Trophoblast cell (in vitro differentiated cells and primary cell): ENCODE results near the gene SULT4A1.

Experiments used
- DNase-seq, 2 donors: peaks; one replicate each; pipeline ENCODE4 v3.0.0-alpha.2; 2016
- H2AFZ ChIP-seq: 2 replicates; pipeline ENCODE4 v1.6.1; 2013; ENCODE audit warnings: low read length, moderate library complexity, mild to moderate bottlenecking; ENCODE audit not compliant: insufficient read depth, poor library complexity
- H2AK5ac ChIP-seq: 2 replicates; pipeline ENCODE4 v1.6.1; 2013; ENCODE audit warnings: mild to moderate bottlenecking, low read length
- H2BK120ac ChIP-seq: 2 replicates; pipeline ENCODE4 v1.6.1; 2013; ENCODE audit warnings: low read length, mild to moderate bottlenecking, moderate library complexity; ENCODE audit not compliant: insufficient read depth, poor library complexity
- H2BK12ac ChIP-seq: 2 replicates; pipeline ENCODE4 v1.6.1; 2013; ENCODE audit warnings: mild to moderate bottlenecking, low read length, moderate library complexity
- H2BK5ac ChIP-seq: 2 replicates; pipeline ENCODE4 v1.6.1; 2013; ENCODE audit warnings: low read length, low read depth, moderate library complexity, mild to moderate bottlenecking; ENCODE audit not compliant: poor library complexity
- H3K14ac ChIP-seq: 2 replicates; pipeline ENCODE4 v1.6.1; 2013; ENCODE audit warnings: mild to moderate bottlenecking, low read length
- H3K18ac ChIP-seq: 2 replicates; pipeline ENCODE4 v1.6.1; 2013; ENCODE audit warnings: mild to moderate bottlenecking, low read length
- H3K23ac ChIP-seq: 2 replicates; pipeline ENCODE4 v1.6.1; 2013; ENCODE audit warnings: low read length
- H3K27ac ChIP-seq: 2 replicates; pipeline ENCODE4 v1.5.1; 2013; ENCODE audit warnings: low read depth, mild to moderate bottlenecking, inconsistent platforms, low read length, moderate library complexity
- H3K27me3 ChIP-seq: 2 replicates; pipeline ENCODE4 v1.6.1; 2013; ENCODE audit warnings: inconsistent platforms, mild to moderate bottlenecking, low read length, moderate library complexity; ENCODE audit not compliant: insufficient read depth
- H3K36me3 ChIP-seq, 2 experiments: 1 replicate in 1 of 2; 2 replicates in 1 of 2; pipeline ENCODE4 v1.6.1; 2013; ENCODE audit warnings: low read length in 2 of 2, mild to moderate bottlenecking in 2 of 2, moderate library complexity in 1 of 2; ENCODE audit not compliant: insufficient read depth in 2 of 2, control insufficient read depth in 1 of 2
- H3K4ac ChIP-seq: 2 replicates; pipeline ENCODE4 v1.6.1; 2013; ENCODE audit warnings: low read depth, mild to moderate bottlenecking, low read length, moderate library complexity
- H3K4me1 ChIP-seq, 2 experiments: 1 replicate in 1 of 2; 2 replicates in 1 of 2; pipeline ENCODE4 v1.6.1; 2013; ENCODE audit warnings: low read length in 2 of 2, mild to moderate bottlenecking in 2 of 2, moderate library complexity in 1 of 2; ENCODE audit not compliant: insufficient read depth in 2 of 2, control insufficient read depth in 1 of 2
- H3K4me2 ChIP-seq: 2 replicates; pipeline ENCODE4 v1.6.1; 2013; ENCODE audit warnings: inconsistent platforms, mild to moderate bottlenecking, low read length, moderate library complexity
- H3K4me3 ChIP-seq: 2 replicates; pipeline ENCODE4 v1.5.1; 2013; ENCODE audit warnings: mild to moderate bottlenecking, low read depth, low read length, inconsistent platforms
- H3K79me1 ChIP-seq: one replicate; pipeline ENCODE4 v1.6.1; 2013; ENCODE audit warnings: low read length
- H3K79me2 ChIP-seq: 2 replicates; pipeline ENCODE4 v1.6.1; 2013; ENCODE audit warnings: low read length, mild to moderate bottlenecking; ENCODE audit not compliant: control insufficient read depth, insufficient read depth, poor library complexity
- H3K9ac ChIP-seq: 2 replicates; pipeline ENCODE4 v1.6.1; 2013; ENCODE audit warnings: mild to moderate bottlenecking, low read length
- H3K9me3 ChIP-seq: 2 replicates; pipeline ENCODE4 v1.6.1; 2013; ENCODE audit warnings: low read depth, mild to moderate bottlenecking, control low read depth, inconsistent platforms, low read length; ENCODE audit not compliant: insufficient read depth
- H4K12ac ChIP-seq: 2 replicates; pipeline ENCODE4 v1.6.1; 2013; ENCODE audit warnings: low read depth, mild to moderate bottlenecking, low read length, moderate library complexity
- H4K8ac ChIP-seq: 2 replicates; pipeline ENCODE4 v1.6.1; 2013; ENCODE audit warnings: low read depth, mild to moderate bottlenecking, low read length, moderate library complexity
- H4K91ac ChIP-seq: one replicate; pipeline ENCODE4 v1.6.1; 2013; ENCODE audit warnings: low read depth, mild to moderate bottlenecking, low read length, moderate library complexity
- WGBS: extraction: QIAGEN DNeasy Blood & Tissue Kit; methylation state at CpG from one replicate; pipeline ENCODE4 v1.1.7; 2013; ENCODE audit warnings: missing lambda C conversion rate; ENCODE audit not compliant: insufficient read length, insufficient coverage; ENCODE audit errors: extremely low coverage; 5-methylcytosine and 5-hydroxymethylcytosine counted together

SULT4A1 gene

DNA sequence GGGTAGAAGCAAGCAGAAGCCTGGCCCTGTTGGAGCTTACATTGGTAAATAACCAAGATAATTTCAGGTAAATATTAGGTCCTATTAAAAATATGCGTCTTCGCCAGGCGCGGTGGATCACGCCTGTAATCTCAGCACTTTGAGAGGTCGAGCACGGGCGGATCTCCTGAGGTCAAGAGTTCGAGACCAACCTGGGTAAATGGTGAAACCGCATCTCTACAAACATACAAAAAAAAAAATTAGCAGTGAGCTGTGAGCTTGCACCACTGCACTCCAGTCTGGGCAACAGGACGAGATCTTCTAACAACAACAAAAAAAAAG, 529 bp upstream of the SULT4A1 start:
- H4K8ac ChIP-seq = no peak overlapping the region

DNA sequence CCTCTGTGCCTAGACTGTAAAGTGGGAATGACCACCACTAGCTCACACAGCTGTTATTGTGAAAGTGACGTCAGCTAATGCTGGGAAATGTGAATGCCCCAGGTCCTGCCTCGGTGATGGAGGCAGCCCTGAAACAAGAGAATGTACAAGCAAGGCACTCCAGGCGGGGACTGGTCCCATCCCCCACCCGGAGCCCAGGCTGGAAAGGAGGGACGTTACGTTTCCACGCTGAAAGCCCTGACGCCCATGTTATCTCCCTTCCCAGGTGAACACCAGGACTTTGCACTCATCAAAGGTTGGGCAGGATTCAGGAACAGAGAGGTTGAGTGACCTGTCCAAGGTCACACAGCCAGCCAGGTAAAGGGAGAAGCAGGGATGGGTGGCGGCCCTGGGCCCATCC, 784 bp downstream of the SULT4A1 start:
- H3K27me3 ChIP-seq = peaks cover 16% of the 10 kb centered on the region
- H3K27ac ChIP-seq = no peak overlapping the region
- H4K91ac ChIP-seq = no peak overlapping the region
- no CpG with 5 or more reads among the region's 9 CpGs for WGBS
- no peak overlapping the region for H3K4me3 ChIP-seq
- no peak overlapping the region for H3K18ac ChIP-seq
- H3K79me2 ChIP-seq = no peaks in the 10 kb centered on the region
- peaks cover 0 to 2% of the 10 kb centered on the region in 2 experiments for H3K4me1 ChIP-seq
- no peak overlapping the region for H3K23ac ChIP-seq
- no peak overlapping the region for H4K12ac ChIP-seq
- no peaks in the 10 kb centered on the region for H3K79me1 ChIP-seq
- no peak overlapping the region for H3K9ac ChIP-seq
- no peaks in the 10 kb centered on the region for H3K9me3 ChIP-seq
- no peak overlapping the region for H2BK5ac ChIP-seq
- H3K36me3 ChIP-seq = no peaks in the 10 kb centered on the region
- DNase-seq = no peak
- no peak overlapping the region for H3K4ac ChIP-seq
- H3K4me2 ChIP-seq = no peak overlapping the region
- H2AFZ ChIP-seq = no peak overlapping the region
- no peak overlapping the region for H4K8ac ChIP-seq
- no peak overlapping the region for H2BK12ac ChIP-seq
- H3K14ac ChIP-seq = no peak overlapping the region
- no peak overlapping the region for H2BK120ac ChIP-seq
- no peak overlapping the region for H2AK5ac ChIP-seq

More for the DNA sequence above, 529 bp upstream of the SULT4A1 start:
- Histone ChIP-seq H3K79me1 (no peaks in the 10 kb centered on the region), H2AK5ac (no peak overlapping the region), H3K14ac (no peak overlapping the region), H4K91ac (no peak overlapping the region), H3K4me1 (peaks cover 0 to 2% of the 10 kb centered on the region in 2 experiments), H3K4ac (no peak overlapping the region), H3K27me3 (peaks cover 16% of the 10 kb centered on the region), H3K9me3 (no peaks in the 10 kb centered on the region), H2BK5ac (no peak overlapping the region), H3K79me2 (no peaks in the 10 kb centered on the region), H2BK120ac (no peak overlapping the region), H3K9ac (no peak overlapping the region), H3K4me3 (no peak overlapping the region), H3K18ac (no peak overlapping the region), H2AFZ (no peak overlapping the region), H3K23ac (no peak overlapping the region), H4K12ac (no peak overlapping the region), H3K36me3 (no peaks in the 10 kb centered on the region), H2BK12ac (no peak overlapping the region), H3K27ac (no peak overlapping the region), H3K4me2 (peak overlapping the region; percentile 87)
- DNase-seq = no peak
- WGBS = no CpG with 5 or more reads among the region's 11 CpGs

DNA sequence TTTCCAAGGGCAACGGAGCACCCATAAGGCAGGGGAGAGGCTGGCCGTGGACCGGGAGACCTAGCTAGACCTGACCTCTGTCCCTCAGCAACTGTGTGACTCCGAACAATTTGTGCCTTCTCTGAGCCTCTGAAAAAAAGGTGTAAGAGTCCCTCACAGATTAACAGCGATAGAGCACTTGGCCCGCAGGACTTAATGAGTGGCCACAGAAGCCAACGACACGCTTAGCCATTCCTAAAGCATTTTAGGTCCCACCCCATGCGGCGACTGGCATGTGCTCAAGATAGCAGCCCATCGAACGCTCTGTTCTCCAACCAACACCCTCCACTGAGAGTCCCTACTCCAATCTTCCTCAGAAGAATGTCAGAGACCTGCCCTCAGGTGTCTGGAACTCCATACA, 1.5 kb downstream of the SULT4A1 start:
- Histone ChIP-seq H2AK5ac (no peak overlapping the region), H4K12ac (no peak overlapping the region), H3K9me3 (no peaks in the 10 kb centered on the region), H4K8ac (no peak overlapping the region), H3K79me2 (no peaks in the 10 kb centered on the region), H2BK12ac (no peak overlapping the region), H3K23ac (no peak overlapping the region), H2BK120ac (no peak overlapping the region), H3K27ac (no peak overlapping the region), H3K18ac (no peak overlapping the region), H3K9ac (no peak overlapping the region), H3K27me3 (peaks cover 16% of the 10 kb centered on the region), H2AFZ (no peak overlapping the region), H2BK5ac (no peak overlapping the region), H3K4me3 (no peak overlapping the region), H3K4me1 (peaks cover 0 to 2% of the 10 kb centered on the region in 2 experiments), H3K4me2 (no peak overlapping the region), H3K4ac (no peak overlapping the region), H3K14ac (no peak overlapping the region), H3K79me1 (no peaks in the 10 kb centered on the region), H4K91ac (no peak overlapping the region), H3K36me3 (no peaks in the 10 kb centered on the region)
- no peak for DNase-seq
- no CpG with 5 or more reads among the region's 12 CpGs for WGBS

DNA sequence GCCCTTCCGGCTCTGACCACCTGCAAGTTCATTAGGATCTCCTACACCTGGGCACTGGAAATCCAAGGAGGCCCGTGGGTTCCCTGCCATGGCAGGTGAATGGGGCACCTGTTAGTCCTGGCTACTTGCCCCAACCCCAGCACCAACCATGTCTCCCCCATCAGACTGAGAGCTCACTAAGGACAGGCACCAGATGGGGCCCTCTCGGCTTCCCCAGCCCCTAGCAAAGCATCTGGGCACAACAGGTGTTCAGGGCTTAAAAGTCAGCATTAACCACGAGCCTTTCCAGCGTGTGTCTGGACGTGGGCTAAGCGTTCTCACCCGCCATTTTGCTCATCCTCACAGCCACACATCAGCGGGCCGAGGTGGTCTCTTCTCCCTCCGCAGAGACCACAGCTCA, 2.2 kb downstream of the SULT4A1 start:
- Histone ChIP-seq H2AFZ (no peak overlapping the region), H4K91ac (no peak overlapping the region), H3K9me3 (no peaks in the 10 kb centered on the region), H3K4ac (no peak overlapping the region), H4K8ac (no peak overlapping the region), H3K4me1 (peaks cover 0 to 2% of the 10 kb centered on the region in 2 experiments), H2BK120ac (no peak overlapping the region), H2BK12ac (no peak overlapping the region), H3K36me3 (no peaks in the 10 kb centered on the region), H2BK5ac (no peak overlapping the region), H3K79me1 (no peaks in the 10 kb centered on the region), H3K18ac (no peak overlapping the region), H3K27ac (no peak overlapping the region), H3K79me2 (no peaks in the 10 kb centered on the region), H3K9ac (no peak overlapping the region), H3K14ac (no peak overlapping the region), H2AK5ac (no peak overlapping the region), H3K27me3 (peaks cover 16% of the 10 kb centered on the region), H3K4me3 (no peak overlapping the region), H3K4me2 (no peak overlapping the region), H3K23ac (no peak overlapping the region), H4K12ac (no peak overlapping the region)
- no peak for DNase-seq
- no CpG with 5 or more reads among the region's 11 CpGs for WGBS
